Measurements from ENCODE around the gene TMEM150C. TPM values are rescaled to one million over a fixed set of nuclear protein-coding genes. Genes with fewer than 3 reads are reported as not detected.

TMEM150C gene
- 3.6 TPM for polyA plus RNA-seq (2013, experiment 1 of 2)
- 2.8 TPM for polyA plus RNA-seq (2013, experiment 2 of 2)

- no peak within 1 kb of the TSS for H3K27ac ChIP-seq (ENCODE audit: low read depth, low read length, severe bottlenecking)
- H3K4me1 ChIP-seq (ENCODE audit: control insufficient read depth, insufficient read depth, low read length, poor library complexity, severe bottlenecking) = no peaks in the 10 kb centered on the region
- H3K9me3 ChIP-seq (ENCODE audit: control insufficient read depth, low read length) = no peaks in the 10 kb centered on the region
- H3K4me3 ChIP-seq (ENCODE audit: extremely low read depth, insufficient read depth, low read length, poor library complexity, severe bottlenecking) = peak within 1 kb of the TSS; percentile 39
- H3K36me3 ChIP-seq (ENCODE audit: control insufficient read depth, insufficient read depth, low read length) = no peaks in the 10 kb centered on the region
- 15 to 20% methylated on average over 27 to 51 of the region's 62 CpGs for WGBS, 2 experiments (ENCODE audit: insufficient coverage in 2 of 2)
These were observed at the start of gene TMEM150C for GRCh38 chr4:82561786-82562563. Gene TMEM150C (minus strand): TSS chr4:82561988. CDS start chr4:82504657, 57,331 bp downstream.

- no peaks in the 10 kb centered on the region for H3K36me3 ChIP-seq (ENCODE audit: control insufficient read depth, insufficient read depth, low read length)
- H3K4me3 ChIP-seq (ENCODE audit: extremely low read depth, insufficient read depth, low read length, poor library complexity, severe bottlenecking) = no peak overlapping the region
- no CpG with 5 or more reads among the region's 4 CpGs for WGBS, 2 experiments (ENCODE audit: insufficient coverage in 2 of 2)
- H3K9me3 ChIP-seq (ENCODE audit: control insufficient read depth, low read length) = no peaks in the 10 kb centered on the region
- H3K27ac ChIP-seq (ENCODE audit: low read depth, low read length, severe bottlenecking) = no peak overlapping the region
- H3K4me1 ChIP-seq (ENCODE audit: control insufficient read depth, insufficient read depth, low read length, poor library complexity, severe bottlenecking) = no peaks in the 10 kb centered on the region
These were observed 49.7 kb upstream of the TMEM150C start for GRCh38 chr4:82611527-82611926.

- Histone ChIP-seq H3K4me1 (ENCODE audit: control insufficient read depth, insufficient read depth, low read length, poor library complexity, severe bottlenecking) (no peaks in the 10 kb centered on the region), H3K36me3 (ENCODE audit: control insufficient read depth, insufficient read depth, low read length) (no peaks in the 10 kb centered on the region), H3K27ac (ENCODE audit: low read depth, low read length, severe bottlenecking) (no peak overlapping the region), H3K4me3 (ENCODE audit: extremely low read depth, insufficient read depth, low read length, poor library complexity, severe bottlenecking) (no peak overlapping the region), H3K9me3 (ENCODE audit: control insufficient read depth, low read length) (no peaks in the 10 kb centered on the region)
- WGBS, 2 experiments (ENCODE audit: insufficient coverage in 2 of 2) = 71 to 100% methylated on average over 1 of the region's 2 CpGs
These were observed 48.3 kb upstream of the TMEM150C start for GRCh38 chr4:82610041-82610440.

- Histone ChIP-seq H3K36me3 (ENCODE audit: control insufficient read depth, insufficient read depth, low read length) (no peaks in the 10 kb centered on the region), H3K27ac (ENCODE audit: low read depth, low read length, severe bottlenecking) (no peak overlapping the region), H3K4me1 (ENCODE audit: control insufficient read depth, insufficient read depth, low read length, poor library complexity, severe bottlenecking) (no peaks in the 10 kb centered on the region), H3K9me3 (ENCODE audit: control insufficient read depth, low read length) (no peaks in the 10 kb centered on the region), H3K4me3 (ENCODE audit: extremely low read depth, insufficient read depth, low read length, poor library complexity, severe bottlenecking) (no peak overlapping the region)
- 91 to 92% methylated on average over 4 to 5 of the region's 7 CpGs for WGBS, 2 experiments (ENCODE audit: insufficient coverage in 2 of 2)
These were observed 44.8 kb upstream of the TMEM150C start for GRCh38 chr4:82606622-82607021.

GRCh38 chr4:82604522-82604921 is 42.7 kb upstream of the TMEM150C start:
- Histone ChIP-seq H3K36me3 (ENCODE audit: control insufficient read depth, insufficient read depth, low read length) (no peaks in the 10 kb centered on the region), H3K27ac (ENCODE audit: low read depth, low read length, severe bottlenecking) (no peak overlapping the region), H3K4me1 (ENCODE audit: control insufficient read depth, insufficient read depth, low read length, poor library complexity, severe bottlenecking) (no peaks in the 10 kb centered on the region), H3K4me3 (ENCODE audit: extremely low read depth, insufficient read depth, low read length, poor library complexity, severe bottlenecking) (no peak overlapping the region), H3K9me3 (ENCODE audit: control insufficient read depth, low read length) (no peaks in the 10 kb centered on the region)
- WGBS, 2 experiments (ENCODE audit: insufficient coverage in 2 of 2) = 75 to 100% methylated on average over 1 of the region's 1 CpG

- Histone ChIP-seq H3K9me3 (ENCODE audit: control insufficient read depth, low read length) (no peaks in the 10 kb centered on the region), H3K27ac (ENCODE audit: low read depth, low read length, severe bottlenecking) (no peak overlapping the region), H3K36me3 (ENCODE audit: control insufficient read depth, insufficient read depth, low read length) (no peaks in the 10 kb centered on the region), H3K4me1 (ENCODE audit: control insufficient read depth, insufficient read depth, low read length, poor library complexity, severe bottlenecking) (no peaks in the 10 kb centered on the region), H3K4me3 (ENCODE audit: extremely low read depth, insufficient read depth, low read length, poor library complexity, severe bottlenecking) (no peak overlapping the region)
- 87% methylated on average over 4 to 5 of the region's 9 CpGs for WGBS, 2 experiments (ENCODE audit: insufficient coverage in 2 of 2)
These were observed 39.6 kb upstream of the TMEM150C start for GRCh38 chr4:82601242-82602015.

- no peak overlapping the region for H3K4me3 ChIP-seq (ENCODE audit: extremely low read depth, insufficient read depth, low read length, poor library complexity, severe bottlenecking)
- H3K9me3 ChIP-seq (ENCODE audit: control insufficient read depth, low read length) = no peaks in the 10 kb centered on the region
- no peaks in the 10 kb centered on the region for H3K4me1 ChIP-seq (ENCODE audit: control insufficient read depth, insufficient read depth, low read length, poor library complexity, severe bottlenecking)
- H3K27ac ChIP-seq (ENCODE audit: low read depth, low read length, severe bottlenecking) = no peak overlapping the region
- H3K36me3 ChIP-seq (ENCODE audit: control insufficient read depth, insufficient read depth, low read length) = no peaks in the 10 kb centered on the region
- WGBS, 2 experiments (ENCODE audit: insufficient coverage in 2 of 2) = 69 to 80% methylated on average over 1 to 4 of the region's 4 CpGs
These were observed 37.5 kb upstream of the TMEM150C start for GRCh38 chr4:82599336-82599735.

GRCh38 chr4:82594456-82594855 is 32.7 kb upstream of the TMEM150C start:
- no peaks in the 10 kb centered on the region for H3K36me3 ChIP-seq (ENCODE audit: control insufficient read depth, insufficient read depth, low read length)
- WGBS, 2 experiments (ENCODE audit: insufficient coverage in 2 of 2) = 70 to 85% methylated on average over 2 of the region's 4 CpGs

GRCh38 chr4:82593411-82593810 is 31.6 kb upstream of the TMEM150C start:
- H3K4me3 ChIP-seq (ENCODE audit: extremely low read depth, insufficient read depth, low read length, poor library complexity, severe bottlenecking) = no peak overlapping the region
- H3K9me3 ChIP-seq (ENCODE audit: control insufficient read depth, low read length) = no peaks in the 10 kb centered on the region
- 88% methylated on average over 3 to 4 of the region's 5 CpGs for whole genome bisulfite sequencing, 2 experiments (ENCODE audit: insufficient coverage in 2 of 2)
- H3K27ac ChIP-seq (ENCODE audit: low read depth, low read length, severe bottlenecking) = no peak overlapping the region
- no peaks in the 10 kb centered on the region for H3K36me3 ChIP-seq (ENCODE audit: control insufficient read depth, insufficient read depth, low read length)
- H3K4me1 ChIP-seq (ENCODE audit: control insufficient read depth, insufficient read depth, low read length, poor library complexity, severe bottlenecking) = no peaks in the 10 kb centered on the region

More at GRCh38 chr4:82594456-82594855, 32.7 kb upstream of the TMEM150C start:
- no peak overlapping the region for H3K27ac ChIP-seq (ENCODE audit: low read depth, low read length, severe bottlenecking)
- no peaks in the 10 kb centered on the region for H3K4me1 ChIP-seq (ENCODE audit: control insufficient read depth, insufficient read depth, low read length, poor library complexity, severe bottlenecking)
- no peak overlapping the region for H3K4me3 ChIP-seq (ENCODE audit: extremely low read depth, insufficient read depth, low read length, poor library complexity, severe bottlenecking)
- no peaks in the 10 kb centered on the region for H3K9me3 ChIP-seq (ENCODE audit: control insufficient read depth, low read length)

- H3K9me3 ChIP-seq (ENCODE audit: control insufficient read depth, low read length) = no peaks in the 10 kb centered on the region
- 94% methylated on average over 2 of the region's 3 CpGs; no CpG with 5 or more reads in 1 of the 2 experiments for WGBS, 2 experiments (ENCODE audit: insufficient coverage in 2 of 2)
- H3K36me3 ChIP-seq (ENCODE audit: control insufficient read depth, insufficient read depth, low read length) = no peaks in the 10 kb centered on the region
- no peak overlapping the region for H3K4me3 ChIP-seq (ENCODE audit: extremely low read depth, insufficient read depth, low read length, poor library complexity, severe bottlenecking)
- H3K27ac ChIP-seq (ENCODE audit: low read depth, low read length, severe bottlenecking) = no peak overlapping the region
- H3K4me1 ChIP-seq (ENCODE audit: control insufficient read depth, insufficient read depth, low read length, poor library complexity, severe bottlenecking) = no peaks in the 10 kb centered on the region
These were observed 30.9 kb upstream of the TMEM150C start for GRCh38 chr4:82592639-82593038.

Measured in mesodermal cell (in vitro differentiated cells).